T-helper 2 cell treated with Interferon-gamma antibody and Interleukin-4, amounts not matched to agents 5 μg/mL and 100 μg/mL, for 36 hours (primary cell): ENCODE measurements around the gene OCIAD2.
"Not testable (repeated sequence)": the region's sequence is repeated elsewhere in the genome, so short reads cannot be mapped to it uniquely, and the experiment has no call there.

Source experiments
- DNase-seq: peaks from one replicate; pipeline ENCODE4 v3.0.0; 2021; ENCODE audit warnings: low spot score
- H3K27ac Mint-ChIP-seq: one replicate; pipeline ENCODE4 v1.8.0; 2021; ENCODE audit warnings: mild to moderate bottlenecking, mixed read lengths
- H3K27me3 Mint-ChIP-seq: one replicate; pipeline ENCODE4 v1.8.0; 2021; ENCODE audit warnings: low read depth, mixed read lengths
- H3K36me3 Mint-ChIP-seq: one replicate; pipeline ENCODE4 v1.8.0; 2021; ENCODE audit warnings: low read depth, mixed read lengths
- H3K4me1 Mint-ChIP-seq: one replicate; pipeline ENCODE4 v1.8.0; 2021; ENCODE audit warnings: low read depth, mixed read lengths
- H3K4me3 Mint-ChIP-seq: one replicate; pipeline ENCODE4 v1.8.0; 2022; ENCODE audit warnings: mild to moderate bottlenecking, moderate library complexity, mixed read lengths
- H3K9me3 Mint-ChIP-seq: one replicate; pipeline ENCODE4 v1.8.0; 2021; ENCODE audit warnings: mixed read lengths

Gene OCIAD2

DNA sequence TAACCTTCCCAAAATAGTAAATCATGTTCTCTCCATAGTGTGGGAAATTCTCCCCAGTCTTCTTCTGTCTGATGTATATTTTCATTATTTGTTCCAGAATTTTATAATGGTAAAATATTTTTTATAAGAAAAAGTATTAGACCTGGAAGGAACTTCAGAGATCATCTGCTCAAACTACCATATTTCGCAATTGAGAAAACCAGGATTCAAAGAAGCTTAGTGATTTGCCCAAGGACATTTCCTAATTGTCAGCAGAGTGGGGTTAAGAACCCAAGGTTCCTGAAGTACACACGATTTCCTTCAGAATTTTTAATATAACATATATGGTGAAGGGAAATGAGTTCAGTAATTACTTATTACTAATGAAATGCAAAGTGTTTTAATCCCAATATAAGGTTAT lies 51.6 kb downstream of the OCIAD2 start:
- Mint-ChIP-seq H3K4me1 (no peaks in the 10 kb centered on the region), H3K4me3 (no peak overlapping the region), H3K9me3 (no peaks in the 10 kb centered on the region), H3K27me3 (no peaks in the 10 kb centered on the region), H3K27ac (no peak overlapping the region), H3K36me3 (peaks cover 37% of the 10 kb centered on the region)
- DNase-seq, result no peak

DNA sequence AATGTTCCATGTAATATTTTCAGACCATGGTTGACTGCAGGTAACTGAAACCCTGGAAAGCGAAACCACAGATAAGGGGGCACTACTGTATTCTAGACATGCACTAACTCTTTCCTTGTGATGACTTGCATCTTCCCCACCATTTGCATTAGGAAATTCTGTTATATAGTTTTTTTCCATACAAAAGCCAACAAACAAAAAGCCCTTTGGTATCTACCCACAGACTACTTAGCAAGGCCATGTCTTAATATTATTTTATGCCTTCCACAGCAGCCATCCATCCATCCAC lies 52.2 kb downstream of the OCIAD2 start:
- H3K4me1 Mint-ChIP-seq, result no peaks in the 10 kb centered on the region
- H3K4me3 Mint-ChIP-seq, result no peak overlapping the region
- H3K27ac Mint-ChIP-seq, result no peak overlapping the region
- no peaks in the 10 kb centered on the region for H3K27me3 Mint-ChIP-seq
- H3K36me3 Mint-ChIP-seq, result peaks cover 33% of the 10 kb centered on the region
- DNase-seq, result no peak
- H3K9me3 Mint-ChIP-seq, result no peaks in the 10 kb centered on the region

DNA sequence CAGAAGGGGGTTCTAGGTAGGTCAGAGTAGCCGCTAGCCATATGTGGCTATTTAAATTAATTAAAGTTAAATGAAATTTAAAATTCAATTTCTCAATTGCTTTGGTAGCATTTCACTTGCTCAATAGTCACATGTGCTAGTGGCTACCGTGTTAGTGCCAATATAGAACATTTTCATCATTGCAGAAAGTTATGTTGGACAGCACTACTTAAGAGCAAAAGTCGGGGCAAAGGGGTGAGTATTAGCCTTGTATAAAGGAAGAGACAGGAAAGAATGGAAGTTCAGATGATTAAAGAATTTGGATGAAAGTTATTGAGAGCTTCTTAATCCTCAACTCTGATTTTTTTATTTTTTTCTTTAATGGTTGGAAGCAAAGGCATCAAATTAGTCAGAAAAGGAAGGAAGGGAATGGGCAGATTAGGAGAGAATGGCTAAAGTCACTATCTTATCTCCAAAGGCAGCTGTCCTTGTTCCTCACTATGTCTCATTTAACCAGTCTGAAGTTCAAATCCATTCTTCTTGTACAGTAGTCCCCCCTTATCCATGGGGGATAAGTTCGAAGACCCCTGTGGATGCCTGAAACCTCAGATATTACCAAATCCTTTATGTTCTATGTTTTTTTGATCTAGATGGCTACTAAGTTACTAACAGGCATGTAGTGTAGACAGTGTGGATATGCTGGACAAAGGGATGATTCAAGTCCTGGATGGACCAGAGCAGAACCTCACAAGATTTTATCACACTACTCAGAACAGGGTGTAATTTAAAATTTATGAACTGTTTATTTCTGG lies 52.8 kb downstream of the OCIAD2 start:
- H3K36me3 Mint-ChIP-seq, result peaks cover 35% of the 10 kb centered on the region

GRCh38 chr4:48851651-48852050 lies 54.9 kb downstream of the OCIAD2 start:
- H3K4me3 Mint-ChIP-seq, result no peak overlapping the region
- H3K27me3 Mint-ChIP-seq, result no peaks in the 10 kb centered on the region
- no peak overlapping the region for H3K27ac Mint-ChIP-seq
- H3K9me3 Mint-ChIP-seq, result peaks cover 6% of the 10 kb centered on the region
- peaks cover 35% of the 10 kb centered on the region for H3K36me3 Mint-ChIP-seq
- H3K4me1 Mint-ChIP-seq, result no peaks in the 10 kb centered on the region
- no peak for DNase-seq

More for the DNA sequence above, 52.8 kb downstream of the OCIAD2 start:
- Mint-ChIP-seq H3K4me3 (no peak overlapping the region), H3K27me3 (no peaks in the 10 kb centered on the region), H3K27ac (no peak overlapping the region), H3K4me1 (no peaks in the 10 kb centered on the region), H3K9me3 (no peaks in the 10 kb centered on the region)
- DNase-seq, result no peak

DNA sequence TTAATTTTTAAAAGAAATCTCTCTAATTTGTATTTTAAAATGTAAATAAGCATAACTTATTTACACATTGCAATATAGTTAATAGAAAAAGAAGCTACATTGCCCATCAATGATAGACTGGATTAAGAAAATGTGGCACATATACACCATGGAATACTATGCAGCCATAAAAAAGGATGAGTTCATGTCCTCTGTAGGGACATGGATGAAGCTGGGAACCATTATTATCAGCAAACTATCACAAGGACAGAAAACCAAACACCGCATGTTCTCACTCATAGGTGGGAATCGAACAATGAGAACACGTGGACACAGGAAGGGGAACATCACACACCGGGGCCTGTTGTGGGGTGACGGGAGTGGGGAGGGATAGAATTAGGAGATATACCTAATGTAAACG lies 57.8 kb downstream of the OCIAD2 start:
- peaks cover 51% of the 10 kb centered on the region for H3K36me3 Mint-ChIP-seq
- not testable (repeated sequence) for H3K9me3 Mint-ChIP-seq, H3K4me1 Mint-ChIP-seq, H3K4me3 Mint-ChIP-seq, DNase-seq, H3K27ac Mint-ChIP-seq, H3K27me3 Mint-ChIP-seq

- Mint-ChIP-seq H3K27ac (no peak overlapping the region), H3K4me1 (no peaks in the 10 kb centered on the region), H3K9me3 (peaks cover 6% of the 10 kb centered on the region), H3K4me3 (no peak overlapping the region), H3K27me3 (no peaks in the 10 kb centered on the region), H3K36me3 (peaks cover 61% of the 10 kb centered on the region)
- no peak for DNase-seq
Observed at GRCh38 chr4:48844843-48845242, 61.7 kb downstream of the OCIAD2 start.

DNA sequence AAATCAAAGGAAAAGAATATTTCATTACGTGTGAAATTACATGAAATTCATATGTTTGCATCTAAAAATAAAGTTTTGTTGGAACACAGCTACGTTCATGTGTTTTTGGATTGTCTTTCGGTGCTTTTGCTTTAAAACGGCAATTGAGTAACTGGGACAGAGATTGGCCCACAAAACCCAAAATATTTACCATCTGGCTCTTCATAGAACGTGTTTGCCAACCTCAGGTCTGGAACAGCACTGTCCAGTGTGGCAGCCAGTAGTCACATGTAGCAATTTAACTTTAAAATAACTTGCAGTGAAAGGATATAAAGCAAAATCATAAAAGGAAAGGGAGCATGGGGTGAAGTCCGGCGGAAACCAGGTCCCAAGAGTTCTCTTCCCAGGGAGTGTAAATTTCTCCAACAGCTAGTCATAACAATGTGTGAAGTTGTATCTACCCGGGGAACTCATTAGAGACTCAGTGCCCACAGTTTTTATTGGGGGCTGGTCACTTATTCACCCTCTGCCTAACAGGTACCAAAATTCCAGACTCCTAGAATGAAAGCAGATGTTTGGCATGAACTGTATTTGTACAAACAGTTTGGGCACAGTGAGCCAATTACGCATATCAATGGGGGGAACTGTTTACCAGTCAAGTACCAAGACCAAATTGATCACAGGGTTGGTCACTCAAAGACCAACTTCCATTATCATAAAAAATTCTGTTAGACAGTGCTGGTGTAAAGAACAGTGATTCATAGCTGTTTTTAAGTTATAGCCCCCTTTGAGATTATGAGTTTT lies 65.3 kb downstream of the OCIAD2 start:
- no peak overlapping the region for H3K27ac Mint-ChIP-seq
- H3K36me3 Mint-ChIP-seq, result peaks cover 54% of the 10 kb centered on the region

GRCh38 chr4:48836658-48837057 lies 69.9 kb downstream of the OCIAD2 start:
- H3K27me3 Mint-ChIP-seq, result no peaks in the 10 kb centered on the region
- no peak overlapping the region for H3K4me3 Mint-ChIP-seq
- DNase-seq, result no peak
- H3K4me1 Mint-ChIP-seq, result peaks cover 9% of the 10 kb centered on the region
- H3K9me3 Mint-ChIP-seq, result no peaks in the 10 kb centered on the region
- no peak overlapping the region for H3K27ac Mint-ChIP-seq
- peaks cover 47% of the 10 kb centered on the region for H3K36me3 Mint-ChIP-seq

More for the DNA sequence above, 65.3 kb downstream of the OCIAD2 start:
- no peak for DNase-seq
- H3K9me3 Mint-ChIP-seq, result no peaks in the 10 kb centered on the region
- H3K4me3 Mint-ChIP-seq, result no peak overlapping the region
- H3K27me3 Mint-ChIP-seq, result no peaks in the 10 kb centered on the region
- peaks cover 1% of the 10 kb centered on the region for H3K4me1 Mint-ChIP-seq
